ENCODE data around the gene ECM1.

DNA sequence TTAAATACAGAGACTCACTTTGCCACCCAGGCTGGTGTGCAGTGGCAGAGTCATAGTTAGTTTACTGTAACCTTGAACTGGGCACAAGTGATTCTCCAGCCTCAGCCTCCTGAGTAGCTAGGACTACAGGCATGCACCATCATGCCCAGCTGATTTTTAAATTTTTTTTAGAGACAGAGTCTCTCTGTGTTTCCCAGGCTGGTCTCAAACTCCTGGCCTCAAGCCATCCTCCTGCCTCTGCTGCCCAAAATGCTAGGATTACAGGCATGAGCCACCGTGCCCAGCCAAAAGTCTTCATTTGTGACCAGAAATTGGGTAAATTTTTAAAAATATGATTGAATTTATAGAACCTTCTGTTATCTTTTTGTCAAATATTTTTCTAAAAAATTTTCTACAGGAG, 38.6 kb upstream of the ECM1 start:
- TF ChIP-seq CTCF (conservative IDR thresholded peaks at IDR 0.05; ENCODE audit: low read length), result no peak
- no peak for TF ChIP-seq EZH2phosphoT487 (IDR thresholded peaks at IDR 0.05; ENCODE audit: borderline replicate concordance, low read depth, low read length)

All from OCI-LY7 (cell line).